HepG2 (cell line): ENCODE results near the gene RNF222. TPM values are rescaled to one million over a fixed set of nuclear protein-coding genes. Genes with fewer than 3 reads are reported as not detected.

ENCODE experiments used
- CAMTA2 ChIP-seq: sonication (generic); formaldehyde crosslinking; IDR thresholded peaks from 2 replicates; pipeline ENCODE4 v1.4.0; 2020; ENCODE audit warnings: mild to moderate bottlenecking, missing genetic modification reagents, borderline replicate concordance
- MAZ ChIP-seq, 2 experiments: sonication (generic) in 1 of 2; formaldehyde crosslinking in 1 of 2; IDR thresholded peaks; 2 replicates each; pipeline versions ENCODE4 v1.5.0 to v1.6.1; 2012 to 2020; ENCODE audit warnings: low read depth in 2 of 2, mild to moderate bottlenecking in 2 of 2, borderline replicate concordance in 1 of 2, improper control_type of control experiment in 1 of 2, low read length in 1 of 2, missing genetic modification reagents in 1 of 2, moderate library complexity in 1 of 2
- ZMYM3 ChIP-seq: sonication (generic); formaldehyde crosslinking; IDR thresholded peaks from 2 replicates; pipeline ENCODE4 v1.5.1; 2020; ENCODE audit warnings: mild to moderate bottlenecking, missing genetic modification reagents
- ZNF292 ChIP-seq: sonication (generic); formaldehyde crosslinking; IDR thresholded peaks from 2 replicates; pipeline ENCODE4 v1.8.1; 2022; ENCODE audit warnings: mild to moderate bottlenecking, low read depth, missing genetic modification reagents, borderline replicate concordance
- ZNF768 ChIP-seq: sonication (generic); formaldehyde crosslinking; IDR thresholded peaks from 2 replicates; pipeline ENCODE4 v1.4.0; 2020; ENCODE audit warnings: missing genetic modification reagents
- polyA plus RNA-seq, 8 experiments: library from polyadenylated mRNA; depleted of rRNA in 3 of 8; stranded (reverse) in 7 of 8; unstranded in 1 of 8; fragments of >200 nt; fragmentation: Illumina TruSeq in 4 of 8; extraction: Trizol in 4 of 8; gene quantifications; 2 replicates each; pipeline versions ENCODE4 v1.2.1 to v1.2.3, GENCODE V29; 2011 to 2016; ENCODE audit warnings: low read depth in 4 of 8, missing spikeins in 1 of 8, mixed read lengths in 1 of 8; ENCODE audit not compliant: insufficient read depth in 1 of 8
- total RNA-seq, 5 experiments: library from RNA; depleted of rRNA; stranded (reverse); fragments of >200 nt; fragmentation: Illumina TruSeq; extraction: Trizol; gene quantifications; 2 replicates each; pipeline ENCODE4 v1.2.3, GENCODE V29; 2016; ENCODE audit warnings: low read depth in 1 of 5
- TF ChIP-seq, protein P1 (sequence below), 2 experiments: fragments of 450-650 bp in 1 of 2; sonication (generic) in 1 of 2; formaldehyde crosslinking in 1 of 2; IDR thresholded peaks; 2 replicates each; pipeline versions ENCODE4 v1.6.1 to v1.8.0; 2016 to 2022; ENCODE audit warnings: antibody characterized with exemption in 1 of 2, mild to moderate bottlenecking in 1 of 2, missing genetic modification reagents in 1 of 2
- TF ChIP-seq, protein P2 (sequence below): sonication (generic); formaldehyde crosslinking; IDR thresholded peaks from 2 replicates; pipeline ENCODE4 v1.5.1; 2020; ENCODE audit warnings: missing genetic modification reagents, mild to moderate bottlenecking, borderline replicate concordance
- TF ChIP-seq, protein P3 (sequence below): sonication (generic); formaldehyde crosslinking; IDR thresholded peaks from 2 replicates; pipeline ENCODE4 v1.4.0; 2020; ENCODE audit warnings: mild to moderate bottlenecking, missing genetic modification reagents

The RNF222 gene
- total and polyA plus RNA-seq, 2 of the 13 experiments (the other 11 are each of a cell fraction or from before 2014, with no cell fraction given): not detected

DNA sequence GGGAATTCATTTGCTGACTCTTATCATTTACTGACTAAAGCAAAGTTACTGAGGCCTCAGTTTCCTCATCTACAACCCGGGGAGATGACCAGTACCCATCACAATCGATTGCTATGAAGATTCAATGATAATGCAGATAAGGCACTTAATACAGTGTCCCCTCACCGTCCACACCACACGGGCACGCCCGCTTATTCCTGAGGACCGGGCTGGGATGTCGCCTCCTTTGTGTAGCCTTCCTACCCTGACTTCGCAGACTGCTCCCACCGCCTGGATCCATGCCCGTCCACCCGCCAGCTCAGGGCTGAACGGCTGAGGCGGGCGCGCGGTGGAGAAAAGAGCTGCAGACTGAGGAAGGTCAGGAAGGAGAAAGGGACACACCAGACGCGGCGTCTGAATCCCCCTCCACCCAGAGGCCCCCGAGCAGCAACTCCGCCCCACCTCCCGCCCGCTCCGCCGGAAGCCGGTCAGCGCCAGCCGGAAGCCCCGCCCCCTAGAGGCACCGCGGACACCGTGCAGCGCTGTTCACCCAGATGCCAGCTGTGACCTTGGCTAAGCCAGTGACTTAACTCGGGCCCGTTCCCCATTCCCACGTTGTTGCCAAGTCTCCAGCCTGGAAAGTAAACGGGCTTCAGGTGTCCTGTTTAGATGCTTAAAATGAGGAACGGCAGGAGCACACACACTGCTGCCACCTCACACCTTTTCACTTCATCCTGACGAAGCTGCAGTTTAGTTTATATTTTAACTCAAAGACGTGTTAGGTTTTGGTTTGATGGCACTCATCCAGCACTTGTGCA lies 21.2 kb downstream of the RNF222 start, which contains the start of gene KRABD2 (continued):
- TF ChIP-seq, protein P1, sequence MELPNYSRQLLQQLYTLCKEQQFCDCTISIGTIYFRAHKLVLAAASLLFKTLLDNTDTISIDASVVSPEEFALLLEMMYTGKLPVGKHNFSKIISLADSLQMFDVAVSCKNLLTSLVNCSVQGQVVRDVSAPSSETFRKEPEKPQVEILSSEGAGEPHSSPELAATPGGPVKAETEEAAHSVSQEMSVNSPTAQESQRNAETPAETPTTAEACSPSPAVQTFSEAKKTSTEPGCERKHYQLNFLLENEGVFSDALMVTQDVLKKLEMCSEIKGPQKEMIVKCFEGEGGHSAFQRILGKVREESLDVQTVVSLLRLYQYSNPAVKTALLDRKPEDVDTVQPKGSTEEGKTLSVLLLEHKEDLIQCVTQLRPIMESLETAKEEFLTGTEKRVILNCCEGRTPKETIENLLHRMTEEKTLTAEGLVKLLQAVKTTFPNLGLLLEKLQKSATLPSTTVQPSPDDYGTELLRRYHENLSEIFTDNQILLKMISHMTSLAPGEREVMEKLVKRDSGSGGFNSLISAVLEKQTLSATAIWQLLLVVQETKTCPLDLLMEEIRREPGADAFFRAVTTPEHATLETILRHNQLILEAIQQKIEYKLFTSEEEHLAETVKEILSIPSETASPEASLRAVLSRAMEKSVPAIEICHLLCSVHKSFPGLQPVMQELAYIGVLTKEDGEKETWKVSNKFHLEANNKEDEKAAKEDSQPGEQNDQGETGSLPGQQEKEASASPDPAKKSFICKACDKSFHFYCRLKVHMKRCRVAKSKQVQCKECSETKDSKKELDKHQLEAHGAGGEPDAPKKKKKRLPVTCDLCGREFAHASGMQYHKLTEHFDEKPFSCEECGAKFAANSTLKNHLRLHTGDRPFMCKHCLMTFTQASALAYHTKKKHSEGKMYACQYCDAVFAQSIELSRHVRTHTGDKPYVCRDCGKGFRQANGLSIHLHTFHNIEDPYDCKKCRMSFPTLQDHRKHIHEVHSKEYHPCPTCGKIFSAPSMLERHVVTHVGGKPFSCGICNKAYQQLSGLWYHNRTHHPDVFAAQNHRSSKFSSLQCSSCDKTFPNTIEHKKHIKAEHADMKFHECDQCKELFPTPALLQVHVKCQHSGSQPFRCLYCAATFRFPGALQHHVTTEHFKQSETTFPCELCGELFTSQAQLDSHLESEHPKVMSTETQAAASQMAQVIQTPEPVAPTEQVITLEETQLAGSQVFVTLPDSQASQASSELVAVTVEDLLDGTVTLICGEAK (IDR thresholded peaks at IDR 0.05): peak; percentile 66
- TF ChIP-seq, protein P1 (CRISPR knock-in tag; IDR thresholded peaks at IDR 0.05): no peak
- TF ChIP-seq ZNF292 (CRISPR knock-in tag) (peak; percentile 67; the same call in 1 of the 2 replicates), ZMYM3 (CRISPR knock-in tag) (peak; percentile 14; the same call in 1 of the 2 replicates), MAZ (IDR thresholded peaks at IDR 0.05; ENCODE audit: borderline replicate concordance, low read depth, low read length) (peak; percentile 86; the same call in 1 of the 2 replicates), MAZ (CRISPR knock-in tag; IDR thresholded peaks at IDR 0.05; ENCODE audit: low read depth) (peak; percentile 66), CAMTA2 (CRISPR knock-in tag) (no peak), ZNF768 (peak; percentile 77; the same call in 1 of the 2 replicates)
- TF ChIP-seq, protein P2, sequence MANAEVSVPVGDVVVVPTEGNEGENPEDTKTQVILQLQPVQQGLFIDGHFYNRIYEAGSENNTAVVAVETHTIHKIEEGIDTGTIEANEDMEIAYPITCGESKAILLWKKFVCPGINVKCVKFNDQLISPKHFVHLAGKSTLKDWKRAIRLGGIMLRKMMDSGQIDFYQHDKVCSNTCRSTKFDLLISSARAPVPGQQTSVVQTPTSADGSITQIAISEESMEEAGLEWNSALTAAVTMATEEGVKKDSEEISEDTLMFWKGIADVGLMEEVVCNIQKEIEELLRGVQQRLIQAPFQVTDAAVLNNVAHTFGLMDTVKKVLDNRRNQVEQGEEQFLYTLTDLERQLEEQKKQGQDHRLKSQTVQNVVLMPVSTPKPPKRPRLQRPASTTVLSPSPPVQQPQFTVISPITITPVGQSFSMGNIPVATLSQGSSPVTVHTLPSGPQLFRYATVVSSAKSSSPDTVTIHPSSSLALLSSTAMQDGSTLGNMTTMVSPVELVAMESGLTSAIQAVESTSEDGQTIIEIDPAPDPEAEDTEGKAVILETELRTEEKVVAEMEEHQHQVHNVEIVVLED (CRISPR knock-in tag): peak; percentile 88
- TF ChIP-seq, protein P3, sequence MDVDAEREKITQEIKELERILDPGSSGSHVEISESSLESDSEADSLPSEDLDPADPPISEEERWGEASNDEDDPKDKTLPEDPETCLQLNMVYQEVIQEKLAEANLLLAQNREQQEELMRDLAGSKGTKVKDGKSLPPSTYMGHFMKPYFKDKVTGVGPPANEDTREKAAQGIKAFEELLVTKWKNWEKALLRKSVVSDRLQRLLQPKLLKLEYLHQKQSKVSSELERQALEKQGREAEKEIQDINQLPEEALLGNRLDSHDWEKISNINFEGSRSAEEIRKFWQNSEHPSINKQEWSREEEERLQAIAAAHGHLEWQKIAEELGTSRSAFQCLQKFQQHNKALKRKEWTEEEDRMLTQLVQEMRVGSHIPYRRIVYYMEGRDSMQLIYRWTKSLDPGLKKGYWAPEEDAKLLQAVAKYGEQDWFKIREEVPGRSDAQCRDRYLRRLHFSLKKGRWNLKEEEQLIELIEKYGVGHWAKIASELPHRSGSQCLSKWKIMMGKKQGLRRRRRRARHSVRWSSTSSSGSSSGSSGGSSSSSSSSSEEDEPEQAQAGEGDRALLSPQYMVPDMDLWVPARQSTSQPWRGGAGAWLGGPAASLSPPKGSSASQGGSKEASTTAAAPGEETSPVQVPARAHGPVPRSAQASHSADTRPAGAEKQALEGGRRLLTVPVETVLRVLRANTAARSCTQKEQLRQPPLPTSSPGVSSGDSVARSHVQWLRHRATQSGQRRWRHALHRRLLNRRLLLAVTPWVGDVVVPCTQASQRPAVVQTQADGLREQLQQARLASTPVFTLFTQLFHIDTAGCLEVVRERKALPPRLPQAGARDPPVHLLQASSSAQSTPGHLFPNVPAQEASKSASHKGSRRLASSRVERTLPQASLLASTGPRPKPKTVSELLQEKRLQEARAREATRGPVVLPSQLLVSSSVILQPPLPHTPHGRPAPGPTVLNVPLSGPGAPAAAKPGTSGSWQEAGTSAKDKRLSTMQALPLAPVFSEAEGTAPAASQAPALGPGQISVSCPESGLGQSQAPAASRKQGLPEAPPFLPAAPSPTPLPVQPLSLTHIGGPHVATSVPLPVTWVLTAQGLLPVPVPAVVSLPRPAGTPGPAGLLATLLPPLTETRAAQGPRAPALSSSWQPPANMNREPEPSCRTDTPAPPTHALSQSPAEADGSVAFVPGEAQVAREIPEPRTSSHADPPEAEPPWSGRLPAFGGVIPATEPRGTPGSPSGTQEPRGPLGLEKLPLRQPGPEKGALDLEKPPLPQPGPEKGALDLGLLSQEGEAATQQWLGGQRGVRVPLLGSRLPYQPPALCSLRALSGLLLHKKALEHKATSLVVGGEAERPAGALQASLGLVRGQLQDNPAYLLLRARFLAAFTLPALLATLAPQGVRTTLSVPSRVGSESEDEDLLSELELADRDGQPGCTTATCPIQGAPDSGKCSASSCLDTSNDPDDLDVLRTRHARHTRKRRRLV: no peak
